ENCODE data around the gene PPFIA1. TPM values are rescaled to one million over a fixed set of nuclear protein-coding genes. Genes with fewer than 3 reads are reported as not detected.

Gene PPFIA1
- total RNA-seq, 1 donor from 2014 or later, result 54.2 TPM

Other genes with a start within 250 kb of the PPFIA1 start
- not detected in 2 replicates for gene ANO1, start 192.4 kb upstream of the PPFIA1 start, total RNA-seq
- gene FADD, start 67.4 kb upstream of the PPFIA1 start, total RNA-seq, result 42.9 and 44.4 TPM in 2 replicates
- 56.7 and 57.0 TPM in 2 replicates for gene CTTN, start 127.8 kb downstream of the PPFIA1 start, total RNA-seq

Data from activated CD4-positive, alpha-beta T cell treated with anti-CD3 and anti-CD28 coated beads, Interleukin-2, amount 10 ng/mL, durations not matched to agents 24 days and 14 days (primary cell).